ENCODE measurements around the gene HLA-DQB2. TPM values are rescaled to one million over a fixed set of nuclear protein-coding genes. Genes with fewer than 3 reads are reported as not detected.

Gene HLA-DQB2
- total and polyA plus RNA-seq, 2 of the 8 experiments (the other 6 are each of a cell fraction or from before 2014, with no cell fraction given), result not detected

- peak; percentile 98 for FAIRE-seq
- no peak overlapping the region for H3K27ac ChIP-seq (ENCODE audit: low read depth, low read length)
- ChIA-PET CTCF (ENCODE audit: partially characterized antibody) (interaction anchor here (0.6 to 5.2 kb wide), 33 partner anchors 8 to 542 kb away, joined by 3 to 54 read pairs (median 3); partner anchors contain the start of genes HLA-DQB2, HLA-DRA, TAP1 and TAP2), POLR2A (ENCODE audit: partially characterized antibody) (interaction anchor here (0.9 kb wide), 2 partner anchors 86 to 120 kb away, joined by 3 read pairs; partner anchors contain the start of gene HLA-DQB1)
- H3K4me1 ChIP-seq (replicated peaks in 1 of 4; ENCODE audit: control insufficient read depth in 3 of 4, insufficient read depth in 4 of 4, low read length in 3 of 4), result no peaks in the 10 kb centered on the region; a peak in 1 of 7 replicates
- no peaks in the 10 kb centered on the region for H4K20me1 ChIP-seq (replicated peaks in 1 of 2; ENCODE audit: control insufficient read depth in 1 of 2, insufficient read depth in 2 of 2, low read length in 2 of 2)
- no peak overlapping the region for H2BK15ac ChIP-seq (ENCODE audit: low read length)
- no peak overlapping the region for H3K23ac ChIP-seq (ENCODE audit: insufficient read length)
- H3K9ac ChIP-seq (replicated peaks in 1 of 4; ENCODE audit: extremely low read depth in 1 of 4, low read depth in 3 of 4, low read length in 3 of 4), result no peak overlapping the region
- no peak overlapping the region for H2BK120ac ChIP-seq (replicated peaks; ENCODE audit: low read depth, low read length)
- no peaks in the 10 kb centered on the region for H3K79me2 ChIP-seq (ENCODE audit: control insufficient read depth in 1 of 2, insufficient read depth in 2 of 2, low read length in 2 of 2)
- no peak overlapping the region for H2AK5ac ChIP-seq (ENCODE audit: low read depth, low read length)
- no peaks in the 10 kb centered on the region for H3K36me3 ChIP-seq (ENCODE audit: control insufficient read depth in 2 of 4, insufficient read depth in 4 of 4, low read length in 3 of 4)
- no peaks in the 10 kb centered on the region for H3K23me2 ChIP-seq (ENCODE audit: low read depth, low read length)
- no peaks in the 10 kb centered on the region for H3K9me3 ChIP-seq (ENCODE audit: insufficient read depth in 2 of 2, low read depth in 1 of 2, low read length in 1 of 2)
- WGBS, 2 experiments (ENCODE audit: extremely low coverage in 1 of 2, insufficient coverage in 1 of 2, insufficient read length in 1 of 2, insufficient replicate concordance in 2 of 2, low coverage in 1 of 2, low lambda C conversion rate in 2 of 2, missing lambda C conversion rate in 1 of 2), result 72% methylated on average over 5 of the region's 5 CpGs; no CpG with 5 or more reads in 1 of the 2 experiments
- H3K18ac ChIP-seq (ENCODE audit: extremely low read depth, low read length), result no peak overlapping the region
- no peak overlapping the region for H4K5ac ChIP-seq (ENCODE audit: insufficient read length, low read depth, low read length)
- DNase-seq (ENCODE audit: low read depth in 1 of 2, low spot score in 2 of 2), result peak in 1 of 2 experiments; percentile 49
- 0 out of 2 replicates have a peak overlapping the region, but pooled peaks have one; percentile 93 for H2AFZ ChIP-seq (ENCODE audit: low read length)
- H2BK12ac ChIP-seq (ENCODE audit: low read depth, low read length), result no peak overlapping the region
- no peak overlapping the region for H3K14ac ChIP-seq (ENCODE audit: insufficient read length)
- no peak overlapping the region for H3K56ac ChIP-seq (replicated peaks; ENCODE audit: insufficient read length, low read depth, low read length)
- H3K27me3 ChIP-seq (replicated peaks in 1 of 4; ENCODE audit: control insufficient read depth in 3 of 4, extremely low read depth in 1 of 4, insufficient read depth in 3 of 4, low read length in 3 of 4), result no peaks in the 10 kb centered on the region
- H4K91ac ChIP-seq (replicated peaks; ENCODE audit: insufficient read length, low read length), result no peak overlapping the region
- no peak overlapping the region for H3K4ac ChIP-seq (replicated peaks; ENCODE audit: insufficient read length, low read depth, low read length)
- H3K79me1 ChIP-seq (ENCODE audit: low read depth, low read length), result no peaks in the 10 kb centered on the region
- H3K4me3 ChIP-seq (ENCODE audit: extremely low read depth in 1 of 4, insufficient read depth in 2 of 4, low read depth in 3 of 4, low read length in 4 of 4), result no peak overlapping the region
- H4K8ac ChIP-seq (ENCODE audit: extremely low read depth, insufficient read depth, low read length), result no peak overlapping the region
- no peak overlapping the region for H3K4me2 ChIP-seq (ENCODE audit: insufficient read depth in 1 of 2, low read depth in 2 of 2, low read length in 2 of 2)
- H2BK5ac ChIP-seq (ENCODE audit: low read depth, low read length), result no peak overlapping the region
- TF ChIP-seq MAFK (IDR thresholded peaks at IDR 0.05; ENCODE audit: low read depth, low read length) (peak; percentile 74), CTBP2 (IDR thresholded peaks at IDR 0.05; ENCODE audit: borderline replicate concordance, insufficient read depth, insufficient read length, low read length) (no peak), CTCF (IDR thresholded peaks at IDR 0.05; ENCODE audit: control extremely low read depth in 1 of 3, insufficient read depth in 1 of 3, low read depth in 1 of 3, low read length in 3 of 3) (peak; percentile 15 to 75 (median 66)), RAD21 (IDR thresholded peaks at IDR 0.05 in 1 of 2, conservative IDR thresholded peaks at IDR 0.05 in 1 of 2; ENCODE audit: low read depth in 2 of 2, low read length in 2 of 2) (peak; percentile 86 to 88), TBP (IDR thresholded peaks at IDR 0.05; ENCODE audit: low read depth, low read length) (no peak), SRF (IDR thresholded peaks at IDR 0.05; ENCODE audit: low read depth, low read length) (no peak)
- H2BK20ac ChIP-seq (ENCODE audit: low read length), result no peak overlapping the region
Measured at GRCh38 chr6:32785781-32786533, 22.6 kb upstream of the HLA-DQB2 start.
